DLD1 (cell line): ENCODE results near the gene PLIN4.

ENCODE experiments used
- in situ Hi-C: cut with HindIII; loops from 2 replicates; pipeline ENCODE4 v1.10.0; 2017; ENCODE audit warnings: low sequenced_read_pairs

PLIN4 gene

DNA sequence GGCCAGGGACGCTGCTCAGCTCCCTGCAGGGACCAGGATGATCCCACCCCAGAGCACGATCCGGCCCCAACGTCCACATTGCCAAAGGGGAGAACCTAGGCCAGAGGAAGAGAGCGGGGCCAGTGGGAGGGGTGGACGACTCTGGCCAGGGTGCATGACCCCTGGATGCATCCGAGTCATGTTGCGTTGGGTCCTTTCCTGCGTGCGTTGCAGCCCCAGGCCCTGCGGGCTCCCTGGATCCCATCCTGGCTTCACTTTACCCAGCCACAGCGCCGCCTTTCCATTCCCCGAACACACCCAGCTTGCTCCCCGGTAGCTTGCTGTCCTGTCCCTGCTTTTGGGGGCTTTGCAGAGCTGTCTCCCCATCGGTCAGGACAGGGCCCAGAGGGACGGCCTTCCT is 10.5 kb downstream of the PLIN4 start:
- in situ Hi-C loops = no loop called here

- in situ Hi-C loops = no loop called here
These were observed 11.2 kb downstream of the PLIN4 start for GRCh38 chr19:4507150-4507452.

GRCh38 chr19:4506449-4507149 is 11.7 kb downstream of the PLIN4 start:
- in situ Hi-C loops = no loop called here

GRCh38 chr19:4505570-4506448 is 12.5 kb downstream of the PLIN4 start:
- in situ Hi-C loops = no loop called here

- in situ Hi-C loops = no loop called here
These were observed 13.3 kb downstream of the PLIN4 start for GRCh38 chr19:4504891-4505569.

DNA sequence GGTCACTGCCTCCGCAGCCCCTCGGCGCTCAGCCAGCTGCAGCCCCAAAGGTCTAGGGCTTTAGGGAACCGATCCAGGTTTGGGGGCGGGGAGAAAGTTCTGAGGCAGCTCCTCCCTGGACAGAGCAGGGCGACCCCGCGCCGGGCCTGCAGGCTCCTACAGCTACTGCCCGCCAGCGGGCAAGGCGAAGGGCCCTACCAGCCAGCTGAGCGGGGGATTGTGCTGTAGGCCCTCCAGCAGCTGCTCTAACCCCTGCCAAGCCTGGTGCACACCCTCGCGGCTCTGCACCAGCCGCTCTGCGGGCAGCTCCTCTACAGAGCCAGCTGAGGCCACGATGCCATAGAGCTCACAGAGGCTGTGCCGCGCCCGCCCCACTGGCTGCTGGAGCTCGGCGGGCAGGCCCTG is 14.0 kb downstream of the PLIN4 start:
- in situ Hi-C loops = no loop called here

GRCh38 chr19:4503825-4504170 is 14.5 kb downstream of the PLIN4 start:
- in situ Hi-C loops = no loop called here

- in situ Hi-C loops = no loop called here
These were observed 15.0 kb downstream of the PLIN4 start for GRCh38 chr19:4503132-4503824.

DNA sequence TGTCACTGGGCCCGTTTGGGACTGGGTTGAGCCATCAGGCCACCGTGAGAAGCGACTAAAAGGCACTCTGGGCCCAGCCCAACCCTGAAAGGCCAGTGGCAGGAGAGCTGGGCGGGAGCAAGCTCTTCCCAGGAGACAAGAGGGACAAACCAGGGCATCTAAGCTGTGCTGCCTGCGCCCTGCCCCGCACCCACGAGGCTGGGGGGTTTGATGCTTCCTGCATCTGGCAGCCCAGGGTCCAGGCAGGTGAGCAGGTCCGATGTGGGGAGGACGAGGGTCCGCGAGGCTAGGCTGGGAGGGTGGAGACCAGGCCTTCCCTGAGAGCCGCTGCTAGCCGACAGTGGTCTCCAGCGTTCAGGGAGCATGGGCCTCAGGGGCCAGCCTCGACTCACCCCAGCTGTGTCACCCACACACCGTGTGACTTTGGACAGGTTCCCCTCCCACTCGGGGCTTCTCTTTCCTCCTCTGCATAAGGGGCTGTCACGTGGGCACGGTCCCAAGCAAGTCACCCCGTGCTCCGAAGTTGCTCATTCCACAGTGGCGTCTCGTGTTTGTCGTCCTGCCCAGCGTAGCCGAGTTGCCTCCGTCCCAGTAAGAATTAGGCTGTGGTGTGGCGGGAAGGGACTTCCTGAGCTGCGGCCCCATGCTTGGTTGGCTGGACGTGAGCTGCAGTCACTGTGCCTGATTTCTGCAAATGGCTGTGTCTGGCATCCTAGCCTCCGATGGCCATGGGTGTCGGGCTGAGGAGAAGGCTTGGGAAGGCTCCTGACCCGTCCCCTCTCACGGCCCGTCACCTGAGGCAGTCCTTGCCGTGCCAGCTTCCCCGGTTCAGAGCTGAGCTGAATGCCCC is 15.8 kb downstream of the PLIN4 start:
- in situ Hi-C loops = no loop called here

DNA sequence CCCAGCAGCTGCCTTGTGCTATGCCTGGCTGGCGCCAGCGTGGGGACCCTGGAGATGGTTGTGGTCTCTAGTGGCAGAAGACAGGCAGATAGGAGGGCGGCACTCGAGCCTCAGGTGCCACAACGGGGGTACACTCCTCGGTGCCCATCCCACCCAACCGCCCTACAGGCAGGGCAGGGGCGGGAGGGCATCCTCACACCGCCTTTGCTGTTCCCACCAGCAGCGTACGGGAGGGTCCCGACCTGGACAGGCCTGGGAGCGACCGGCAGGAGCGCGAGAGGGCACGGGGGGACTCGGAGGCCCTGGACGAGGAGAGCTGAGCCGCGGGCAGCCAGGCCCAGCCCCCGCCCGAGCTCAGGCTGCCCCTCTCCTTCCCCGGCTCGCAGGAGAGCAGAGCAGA is 16.6 kb downstream of the PLIN4 start:
- in situ Hi-C loops = no loop called here

GRCh38 chr19:4500841-4501591 is 17.3 kb downstream of the PLIN4 start:
- in situ Hi-C loops = no loop called here

GRCh38 chr19:4499855-4500254 is 18.4 kb downstream of the PLIN4 start:
- in situ Hi-C loops = no loop called here

DNA sequence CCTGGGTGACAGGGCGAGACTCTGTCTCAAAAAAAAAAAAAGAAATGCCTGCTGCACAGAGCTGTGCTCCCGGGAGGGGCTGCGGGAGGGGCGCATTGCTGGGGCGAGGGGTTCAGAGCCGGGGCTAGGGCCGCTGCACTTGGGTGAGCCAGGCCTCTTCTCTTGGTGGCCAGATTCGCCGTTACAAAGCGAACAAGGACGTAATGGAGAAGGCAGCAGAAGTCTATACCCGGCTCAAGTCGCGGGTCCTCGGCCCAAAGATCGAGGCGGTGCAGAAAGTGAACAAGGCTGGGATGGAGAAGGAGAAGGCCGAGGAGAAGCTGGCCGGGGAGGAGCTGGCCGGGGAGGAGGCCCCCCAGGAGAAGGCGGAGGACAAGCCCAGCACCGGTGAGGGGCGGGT is 19.0 kb downstream of the PLIN4 start:
- in situ Hi-C loops = no loop called here

DNA sequence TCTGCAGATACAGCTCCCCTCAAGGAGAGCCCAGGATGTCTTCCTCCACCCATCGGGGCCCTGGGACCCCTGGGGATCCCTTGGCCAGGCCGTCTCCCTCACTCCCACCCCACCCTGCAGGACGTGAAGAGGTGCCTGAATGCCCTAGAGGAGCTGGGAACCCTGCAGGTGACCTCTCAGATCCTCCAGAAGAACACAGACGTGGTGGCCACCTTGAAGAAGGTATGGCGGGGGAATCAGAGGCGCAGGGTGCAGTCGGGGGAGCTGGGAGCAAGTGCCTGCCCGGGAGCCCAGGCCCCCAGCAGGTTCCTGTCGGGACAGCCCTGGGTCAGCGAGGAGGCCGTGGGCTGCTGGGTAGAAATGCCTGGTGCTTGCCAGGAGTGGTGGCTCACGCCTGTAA is 19.6 kb downstream of the PLIN4 start:
- in situ Hi-C loops = no loop called here

- in situ Hi-C loops = no loop called here
These were observed 20.4 kb downstream of the PLIN4 start for GRCh38 chr19:4497770-4498389.

DNA sequence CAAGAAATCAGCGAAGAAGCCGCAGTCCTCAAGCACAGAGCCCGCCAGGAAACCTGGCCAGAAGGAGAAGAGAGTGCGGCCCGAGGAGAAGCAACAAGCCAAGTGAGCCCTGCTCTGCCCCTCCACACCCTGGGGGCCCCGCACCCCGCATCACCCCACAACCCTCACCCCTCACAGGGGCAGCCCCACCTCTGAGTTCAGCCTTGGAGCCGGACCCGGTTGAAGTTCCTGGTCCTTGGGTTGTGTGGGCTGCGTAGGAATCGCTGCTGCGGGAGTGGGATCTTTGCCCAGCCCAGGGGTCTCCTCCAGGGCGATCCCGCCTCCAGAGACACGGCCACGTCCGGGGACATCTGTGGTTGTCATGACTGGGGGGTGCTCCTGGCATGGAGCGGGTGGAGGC is 22.0 kb downstream of the PLIN4 start:
- in situ Hi-C loops = no loop called here

DNA sequence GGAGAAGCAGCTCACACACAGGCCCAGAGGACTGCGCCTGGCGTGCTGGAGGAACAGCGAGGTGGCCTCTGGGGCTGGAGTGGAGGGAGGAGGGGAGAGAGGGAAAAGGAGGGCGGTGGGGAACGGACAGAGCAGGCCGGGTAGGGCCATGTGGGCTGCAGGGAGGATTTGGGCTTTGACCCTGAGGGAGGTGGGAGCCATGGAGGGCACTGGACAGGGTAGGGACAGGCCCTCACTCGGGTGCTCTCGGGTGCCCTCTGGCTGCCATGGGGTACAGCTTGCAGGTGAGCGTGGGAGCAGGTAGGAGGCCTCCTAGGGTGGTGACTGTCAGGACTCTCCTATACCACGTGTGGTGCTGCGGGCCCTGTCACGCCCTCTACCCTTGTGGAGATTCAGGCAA is 22.8 kb downstream of the PLIN4 start:
- in situ Hi-C loops = no loop called here

DNA sequence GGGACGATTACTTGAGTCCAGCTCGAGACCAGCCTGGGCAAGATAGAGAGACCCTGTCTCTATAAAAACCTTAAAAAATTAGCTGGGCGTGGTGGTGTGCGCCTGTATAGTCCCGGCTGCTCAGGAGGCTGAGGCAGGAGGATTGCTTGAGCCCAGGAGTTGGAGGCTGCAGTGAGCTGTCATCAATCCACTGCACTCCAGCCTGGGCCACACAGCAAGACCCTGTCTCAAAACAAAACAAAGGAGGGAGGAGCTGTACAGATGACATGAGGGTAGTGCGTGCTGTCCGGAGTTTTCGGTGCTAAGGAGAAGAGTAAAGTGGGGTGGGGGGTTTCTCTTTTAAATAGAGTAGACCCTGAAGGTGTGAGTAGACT is 23.6 kb downstream of the PLIN4 start:
- in situ Hi-C loops = no loop called here

- in situ Hi-C loops = no loop called here
These were observed 24.2 kb downstream of the PLIN4 start for GRCh38 chr19:4493929-4494690.
